Thymus (tissue), 11 donors: ENCODE measurements around the gene MAPT. TPM values are rescaled to one million over a fixed set of nuclear protein-coding genes. Genes with fewer than 3 reads are reported as not detected.
"Not testable (repeated sequence)": the region's sequence is repeated elsewhere in the genome, so short reads cannot be mapped to it uniquely, and the experiment has no call there.

Source experiments
- DNase-seq, 9 donors: peaks; one replicate each; pipeline ENCODE4 v3.0.0-alpha.2; 2013; ENCODE audit warnings: low spot score in 9 of 9, low read depth in 6 of 9, missing footprints in 1 of 9
- H3K27ac ChIP-seq, 2 donors: one replicate each; pipeline ENCODE4 v1.5.1; 2013; ENCODE audit warnings: control low read depth in 1 of 2, low read depth in 1 of 2, low read length in 1 of 2, mild to moderate bottlenecking in 1 of 2, moderate library complexity in 1 of 2
- H3K27me3 ChIP-seq, 2 donors: one replicate each; pipeline ENCODE4 v1.5.1; 2013; ENCODE audit warnings: low read length in 1 of 2; ENCODE audit not compliant: control insufficient read depth in 2 of 2, insufficient read depth in 1 of 2
- H3K36me3 ChIP-seq, 2 donors: one replicate each; pipeline ENCODE4 v1.5.1; 2013; ENCODE audit warnings: low read length in 1 of 2, mild to moderate bottlenecking in 1 of 2, moderate library complexity in 1 of 2; ENCODE audit not compliant: control insufficient read depth in 2 of 2, insufficient read depth in 2 of 2
- H3K4me1 ChIP-seq, 2 donors: one replicate each; pipeline ENCODE4 v1.5.1; 2013; ENCODE audit warnings: low read length in 2 of 2; ENCODE audit not compliant: control insufficient read depth in 2 of 2, insufficient read depth in 2 of 2
- H3K4me3 ChIP-seq, 2 donors: one replicate each; pipeline ENCODE4 v1.5.1; 2013; ENCODE audit warnings: low read length in 2 of 2, control low read depth in 1 of 2, mild to moderate bottlenecking in 1 of 2
- H3K9me3 ChIP-seq, 2 donors: one replicate each; pipeline ENCODE4 v1.5.1; 2013; ENCODE audit warnings: low read length in 1 of 2, mild to moderate bottlenecking in 1 of 2; ENCODE audit not compliant: control insufficient read depth in 2 of 2, insufficient read depth in 1 of 2
- WGBS: extraction: QIAGEN DNeasy Blood & Tissue Kit; methylation state at CpG from one replicate; pipeline ENCODE4 v1.1.7; 2013; 5-methylcytosine and 5-hydroxymethylcytosine counted together
- polyA plus RNA-seq: library from polyadenylated mRNA; stranded (reverse); fragments of 200-250 nt; gene quantifications from one replicate; pipeline ENCODE4 v1.2.3, GENCODE V29; 2013
- total RNA-seq: library from RNA; stranded (reverse); fragments of 120-200 nt; gene quantifications from one replicate; pipeline ENCODE4 v1.2.4, GENCODE V29; 2013
- donor health status: healthy.

The MAPT gene
- total and polyA plus RNA-seq, 2 donors: 0.57 to 0.84 TPM

DNA sequence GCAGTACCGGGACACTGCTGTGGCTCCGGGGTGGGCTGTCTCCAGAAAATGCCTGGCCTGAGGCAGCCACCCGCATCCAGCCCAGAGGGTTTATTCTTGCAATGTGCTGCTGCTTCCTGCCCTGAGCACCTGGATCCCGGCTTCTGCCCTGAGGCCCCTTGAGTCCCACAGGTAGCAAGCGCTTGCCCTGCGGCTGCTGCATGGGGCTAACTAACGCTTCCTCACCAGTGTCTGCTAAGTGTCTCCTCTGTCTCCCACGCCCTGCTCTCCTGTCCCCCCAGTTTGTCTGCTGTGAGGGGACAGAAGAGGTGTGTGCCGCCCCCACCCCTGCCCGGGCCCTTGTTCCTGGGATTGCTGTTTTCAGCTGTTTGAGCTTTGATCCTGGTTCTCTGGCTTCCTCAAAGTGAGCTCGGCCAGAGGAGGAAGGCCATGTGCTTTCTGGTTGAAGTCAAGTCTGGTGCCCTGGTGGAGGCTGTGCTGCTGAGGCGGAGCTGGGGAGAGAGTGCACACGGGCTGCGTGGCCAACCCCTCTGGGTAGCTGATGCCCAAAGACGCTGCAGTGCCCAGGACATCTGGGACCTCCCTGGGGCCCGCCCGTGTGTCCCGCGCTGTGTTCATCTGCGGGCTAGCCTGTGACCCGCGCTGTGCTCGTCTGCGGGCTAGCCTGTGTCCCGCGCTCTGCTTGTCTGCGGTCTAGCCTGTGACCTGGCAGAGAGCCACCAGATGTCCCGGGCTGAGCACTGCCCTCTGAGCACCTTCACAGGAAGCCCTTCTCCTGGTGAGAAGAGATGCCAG lies 117.6 kb downstream of the MAPT start:
- Histone ChIP-seq H3K27me3 (peaks cover 0 to 3% of the 10 kb centered on the region in 2 donors), H3K9me3 (no peaks in the 10 kb centered on the region), H3K27ac (no peak overlapping the region), H3K4me1 (no peaks in the 10 kb centered on the region), H3K4me3 (no peak overlapping the region), H3K36me3 (no peaks in the 10 kb centered on the region)
- DNase-seq: no peak
- WGBS: 94% methylated on average over 28 of the region's 28 CpGs

DNA sequence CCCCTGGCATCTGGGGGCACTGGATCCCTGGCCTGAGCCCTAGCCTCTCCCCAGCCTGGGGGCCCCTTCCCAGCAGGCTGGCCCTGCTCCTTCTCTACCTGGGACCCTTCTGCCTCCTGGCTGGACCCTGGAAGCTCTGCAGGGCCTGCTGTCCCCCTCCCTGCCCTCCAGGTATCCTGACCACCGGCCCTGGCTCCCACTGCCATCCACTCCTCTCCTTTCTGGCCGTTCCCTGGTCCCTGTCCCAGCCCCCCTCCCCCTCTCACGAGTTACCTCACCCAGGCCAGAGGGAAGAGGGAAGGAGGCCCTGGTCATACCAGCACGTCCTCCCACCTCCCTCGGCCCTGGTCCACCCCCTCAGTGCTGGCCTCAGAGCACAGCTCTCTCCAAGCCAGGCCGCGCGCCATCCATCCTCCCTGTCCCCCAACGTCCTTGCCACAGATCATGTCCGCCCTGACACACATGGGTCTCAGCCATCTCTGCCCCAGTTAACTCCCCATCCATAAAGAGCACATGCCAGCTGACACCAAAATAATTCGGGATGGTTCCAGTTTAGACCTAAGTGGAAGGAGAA lies 118.2 kb downstream of the MAPT start:
- Histone ChIP-seq H3K27me3 (peaks cover 0 to 3% of the 10 kb centered on the region in 2 donors), H3K36me3 (no peaks in the 10 kb centered on the region), H3K4me1 (no peaks in the 10 kb centered on the region), H3K27ac (no peak overlapping the region), H3K9me3 (no peaks in the 10 kb centered on the region), H3K4me3 (no peak overlapping the region)
- DNase-seq: no peak
- WGBS: 90% methylated on average over 11 of the region's 11 CpGs

DNA sequence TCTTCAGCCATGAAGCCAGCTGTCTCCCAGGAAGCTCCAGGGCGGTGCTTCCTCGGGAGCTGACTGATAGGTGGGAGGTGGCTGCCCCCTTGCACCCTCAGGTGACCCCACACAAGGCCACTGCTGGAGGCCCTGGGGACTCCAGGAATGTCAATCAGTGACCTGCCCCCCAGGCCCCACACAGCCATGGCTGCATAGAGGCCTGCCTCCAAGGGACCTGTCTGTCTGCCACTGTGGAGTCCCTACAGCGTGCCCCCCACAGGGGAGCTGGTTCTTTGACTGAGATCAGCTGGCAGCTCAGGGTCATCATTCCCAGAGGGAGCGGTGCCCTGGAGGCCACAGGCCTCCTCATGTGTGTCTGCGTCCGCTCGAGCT lies 118.8 kb downstream of the MAPT start:
- WGBS: 96% methylated on average over 7 of the region's 7 CpGs
- no peak overlapping the region for H3K4me3 ChIP-seq
- no peaks in the 10 kb centered on the region for H3K4me1 ChIP-seq
- H3K9me3 ChIP-seq: no peaks in the 10 kb centered on the region
- no peaks in the 10 kb centered on the region for H3K36me3 ChIP-seq
- no peak for DNase-seq
- peaks cover 0 to 3% of the 10 kb centered on the region in 2 donors for H3K27me3 ChIP-seq
- no peak overlapping the region for H3K27ac ChIP-seq

DNA sequence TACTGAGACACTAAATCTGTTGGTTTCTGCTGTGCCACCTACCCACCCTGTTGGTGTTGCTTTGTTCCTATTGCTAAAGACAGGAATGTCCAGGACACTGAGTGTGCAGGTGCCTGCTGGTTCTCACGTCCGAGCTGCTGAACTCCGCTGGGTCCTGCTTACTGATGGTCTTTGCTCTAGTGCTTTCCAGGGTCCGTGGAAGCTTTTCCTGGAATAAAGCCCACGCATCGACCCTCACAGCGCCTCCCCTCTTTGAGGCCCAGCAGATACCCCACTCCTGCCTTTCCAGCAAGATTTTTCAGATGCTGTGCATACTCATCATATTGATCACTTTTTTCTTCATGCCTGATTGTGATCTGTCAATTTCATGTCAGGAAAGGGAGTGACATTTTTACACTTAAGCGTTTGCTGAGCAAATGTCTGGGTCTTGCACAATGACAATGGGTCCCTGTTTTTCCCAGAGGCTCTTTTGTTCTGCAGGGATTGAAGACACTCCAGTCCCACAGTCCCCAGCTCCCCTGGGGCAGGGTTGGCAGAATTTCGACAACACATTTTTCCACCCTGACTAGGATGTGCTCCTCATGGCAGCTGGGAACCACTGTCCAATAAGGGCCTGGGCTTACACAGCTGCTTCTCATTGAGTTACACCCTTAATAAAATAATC lies 119.3 kb downstream of the MAPT start:
- no peaks in the 10 kb centered on the region for H3K9me3 ChIP-seq
- 94% methylated on average over 9 of the region's 9 CpGs for WGBS
- no peak overlapping the region for H3K4me3 ChIP-seq
- no peaks in the 10 kb centered on the region for H3K36me3 ChIP-seq
- H3K27me3 ChIP-seq: peaks cover 0 to 1% of the 10 kb centered on the region in 2 donors
- no peak for DNase-seq
- H3K4me1 ChIP-seq: no peaks in the 10 kb centered on the region
- H3K27ac ChIP-seq: no peak overlapping the region

- DNase-seq, H3K9me3 ChIP-seq, H3K27me3 ChIP-seq, H3K4me3 ChIP-seq, H3K4me1 ChIP-seq, H3K27ac ChIP-seq: not testable (repeated sequence)
- H3K36me3 ChIP-seq: peaks cover 0 to 13% of the 10 kb centered on the region in 2 donors
- 98% methylated on average over 8 of the region's 8 CpGs for WGBS
Measured at GRCh38 chr17:46019408-46019925, 125.1 kb downstream of the MAPT start.

GRCh38 chr17:46020023-46020761 lies 125.8 kb downstream of the MAPT start:
- Histone ChIP-seq H3K27ac (no peak overlapping the region), H3K4me1 (no peaks in the 10 kb centered on the region), H3K4me3 (no peak overlapping the region), H3K9me3 (no peaks in the 10 kb centered on the region), H3K36me3 (peaks cover 0 to 18% of the 10 kb centered on the region in 2 donors), H3K27me3 (no peaks in the 10 kb centered on the region)
- peak in 1 of 9 donors; percentile 36 for DNase-seq
- 93% methylated on average over 14 of the region's 14 CpGs for WGBS

GRCh38 chr17:46020998-46021397 lies 126.6 kb downstream of the MAPT start:
- H3K9me3 ChIP-seq: no peaks in the 10 kb centered on the region
- DNase-seq: no peak
- no peak overlapping the region for H3K27ac ChIP-seq
- H3K36me3 ChIP-seq: peaks cover 0 to 22% of the 10 kb centered on the region in 2 donors
- 95% methylated on average over 12 of the region's 12 CpGs for WGBS
- H3K27me3 ChIP-seq: no peaks in the 10 kb centered on the region
- H3K4me1 ChIP-seq: no peaks in the 10 kb centered on the region
- no peak overlapping the region for H3K4me3 ChIP-seq

GRCh38 chr17:46023366-46023765 lies 129.0 kb downstream of the MAPT start:
- WGBS: 97% methylated on average over 7 of the region's 7 CpGs
- not testable (repeated sequence) for DNase-seq, H3K9me3 ChIP-seq, H3K4me3 ChIP-seq, H3K4me1 ChIP-seq, H3K27me3 ChIP-seq, H3K27ac ChIP-seq
- peaks cover 8 to 42% of the 10 kb centered on the region in 2 donors for H3K36me3 ChIP-seq
